Duodenal mucosa (tissue), 2 donors: ENCODE measurements around the gene NRP2.

Experiments
- H3K27ac ChIP-seq: one replicate; pipeline ENCODE4 v1.7.0; 2013; ENCODE audit warnings: low read depth, low read length
- H3K27me3 ChIP-seq, 2 donors: one replicate each; pipeline ENCODE4 v1.7.0; 2013; ENCODE audit warnings: low read length in 2 of 2, control low read depth in 1 of 2; ENCODE audit not compliant: insufficient read depth in 2 of 2, control insufficient read depth in 1 of 2
- H3K36me3 ChIP-seq, 2 donors: one replicate each; pipeline ENCODE4 v1.7.0; 2013; ENCODE audit warnings: low read length in 2 of 2, control low read depth in 1 of 2; ENCODE audit not compliant: insufficient read depth in 2 of 2, control insufficient read depth in 1 of 2
- H3K4me1 ChIP-seq, 2 donors: one replicate each; pipeline ENCODE4 v1.7.0; 2013; ENCODE audit warnings: low read length in 2 of 2, control low read depth in 1 of 2; ENCODE audit not compliant: insufficient read depth in 2 of 2, control insufficient read depth in 1 of 2
- H3K4me3 ChIP-seq, 2 donors: one replicate each; pipeline ENCODE4 v1.7.0; 2013; ENCODE audit warnings: low read length in 2 of 2, low read depth in 1 of 2
- H3K9ac ChIP-seq, 2 donors: one replicate each; pipeline ENCODE4 v1.7.0; 2013; ENCODE audit warnings: low read length in 2 of 2, low read depth in 1 of 2
- H3K9me3 ChIP-seq, 2 donors: one replicate each; pipeline ENCODE4 v1.7.0; 2013; ENCODE audit warnings: low read length in 2 of 2, control low read depth in 1 of 2; ENCODE audit not compliant: control insufficient read depth in 1 of 2

Gene NRP2

DNA sequence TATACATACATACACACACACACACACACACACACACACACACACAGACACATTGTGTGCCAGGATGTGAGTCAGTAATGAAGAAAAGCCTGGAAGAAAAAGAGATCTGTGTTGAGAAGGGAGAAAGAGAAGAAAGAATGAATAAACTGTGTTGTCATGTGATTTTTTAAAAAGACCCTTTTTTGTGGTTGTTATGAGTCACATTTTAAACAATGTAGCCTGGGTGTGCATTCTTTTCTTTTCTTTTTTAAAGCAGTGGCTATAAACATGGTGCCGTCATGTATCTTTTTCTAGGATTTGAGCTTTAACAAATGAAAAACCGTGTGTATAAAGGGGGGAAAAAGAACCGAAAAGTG is 87.2 kb downstream of the NRP2 start:
- Histone ChIP-seq H3K9ac (no peak overlapping the region), H3K36me3 (no peaks in the 10 kb centered on the region), H3K9me3 (no peaks in the 10 kb centered on the region), H3K4me1 (peaks cover 17 to 36% of the 10 kb centered on the region in 2 donors), H3K4me3 (no peak overlapping the region), H3K27ac (no peak overlapping the region), H3K27me3 (no peaks in the 10 kb centered on the region)

- Histone ChIP-seq H3K9me3 (no peaks in the 10 kb centered on the region), H3K4me3 (no peak overlapping the region), H3K27me3 (no peaks in the 10 kb centered on the region), H3K4me1 (peaks cover 17 to 33% of the 10 kb centered on the region in 2 donors), H3K9ac (no peak overlapping the region), H3K36me3 (no peaks in the 10 kb centered on the region), H3K27ac (no peak overlapping the region)
These were observed 87.6 kb downstream of the NRP2 start for GRCh38 chr2:205769879-205770278.

GRCh38 chr2:205770577-205770976 is 88.3 kb downstream of the NRP2 start:
- H3K4me3 ChIP-seq = no peak overlapping the region
- no peaks in the 10 kb centered on the region for H3K9me3 ChIP-seq
- H3K27ac ChIP-seq = no peak overlapping the region
- H3K9ac ChIP-seq = no peak overlapping the region
- H3K27me3 ChIP-seq = no peaks in the 10 kb centered on the region
- H3K4me1 ChIP-seq = peaks cover 17 to 33% of the 10 kb centered on the region in 2 donors
- H3K36me3 ChIP-seq = no peaks in the 10 kb centered on the region

GRCh38 chr2:205771031-205771430 is 88.7 kb downstream of the NRP2 start:
- Histone ChIP-seq H3K4me3 (no peak overlapping the region), H3K4me1 (peaks cover 17 to 33% of the 10 kb centered on the region in 2 donors), H3K36me3 (no peaks in the 10 kb centered on the region), H3K9me3 (no peaks in the 10 kb centered on the region), H3K27me3 (no peaks in the 10 kb centered on the region), H3K9ac (no peak overlapping the region), H3K27ac (no peak overlapping the region)

- no peak overlapping the region for H3K27ac ChIP-seq
- no peak overlapping the region for H3K9ac ChIP-seq
These were observed 89.4 kb downstream of the NRP2 start for GRCh38 chr2:205771666-205772065.

DNA sequence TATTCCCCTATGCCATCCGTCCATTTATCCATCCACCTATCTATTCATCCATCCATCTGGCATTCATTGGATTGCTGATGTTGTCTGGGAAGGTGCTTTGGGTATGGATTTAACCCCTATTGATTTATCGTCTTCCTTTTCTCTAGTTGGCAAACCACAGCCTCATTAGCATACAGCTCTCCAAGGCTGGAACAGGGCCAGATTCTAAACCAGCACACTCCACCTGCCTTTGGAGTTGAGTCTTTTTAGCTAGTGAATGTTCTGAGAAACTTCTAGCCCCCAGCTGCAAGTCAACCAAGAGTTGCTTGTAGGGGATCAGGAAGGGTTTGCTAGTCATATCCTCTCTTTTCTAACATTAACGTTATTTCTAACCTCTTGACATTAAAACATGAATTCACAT is 90.7 kb downstream of the NRP2 start:
- Histone ChIP-seq H3K4me3 (no peak overlapping the region), H3K27me3 (no peaks in the 10 kb centered on the region), H3K4me1 (peaks cover 17 to 33% of the 10 kb centered on the region in 2 donors), H3K27ac (no peak overlapping the region), H3K36me3 (no peaks in the 10 kb centered on the region), H3K9me3 (no peaks in the 10 kb centered on the region), H3K9ac (no peak overlapping the region)

More at GRCh38 chr2:205771666-205772065, 89.4 kb downstream of the NRP2 start:
- no peaks in the 10 kb centered on the region for H3K9me3 ChIP-seq
- no peak overlapping the region for H3K4me3 ChIP-seq
- H3K27me3 ChIP-seq = no peaks in the 10 kb centered on the region
- H3K36me3 ChIP-seq = no peaks in the 10 kb centered on the region
- H3K4me1 ChIP-seq = peaks cover 17 to 33% of the 10 kb centered on the region in 2 donors

DNA sequence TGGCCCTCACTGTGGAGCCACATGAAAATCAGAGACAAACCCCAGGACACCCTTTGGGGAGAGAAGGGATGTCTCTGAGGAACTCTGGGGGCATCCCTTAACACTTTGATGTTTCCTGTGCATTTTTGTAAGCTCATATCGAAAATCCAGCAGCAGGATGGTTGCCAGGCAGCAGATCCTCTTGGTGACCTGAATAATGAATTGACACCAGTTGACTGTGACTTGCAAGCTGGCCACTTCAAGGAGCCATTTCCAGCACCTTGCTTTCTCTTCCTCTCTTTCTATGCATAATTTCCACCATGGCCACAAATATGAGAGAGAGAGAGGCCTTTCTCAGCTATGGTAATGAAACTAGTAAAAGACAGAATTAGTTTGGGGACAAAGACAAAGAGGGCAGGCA is 91.7 kb downstream of the NRP2 start:
- Histone ChIP-seq H3K36me3 (no peaks in the 10 kb centered on the region), H3K9ac (no peak overlapping the region), H3K9me3 (no peaks in the 10 kb centered on the region), H3K4me1 (peaks cover 9 to 25% of the 10 kb centered on the region in 2 donors), H3K4me3 (no peak overlapping the region), H3K27me3 (no peaks in the 10 kb centered on the region), H3K27ac (no peak overlapping the region)

DNA sequence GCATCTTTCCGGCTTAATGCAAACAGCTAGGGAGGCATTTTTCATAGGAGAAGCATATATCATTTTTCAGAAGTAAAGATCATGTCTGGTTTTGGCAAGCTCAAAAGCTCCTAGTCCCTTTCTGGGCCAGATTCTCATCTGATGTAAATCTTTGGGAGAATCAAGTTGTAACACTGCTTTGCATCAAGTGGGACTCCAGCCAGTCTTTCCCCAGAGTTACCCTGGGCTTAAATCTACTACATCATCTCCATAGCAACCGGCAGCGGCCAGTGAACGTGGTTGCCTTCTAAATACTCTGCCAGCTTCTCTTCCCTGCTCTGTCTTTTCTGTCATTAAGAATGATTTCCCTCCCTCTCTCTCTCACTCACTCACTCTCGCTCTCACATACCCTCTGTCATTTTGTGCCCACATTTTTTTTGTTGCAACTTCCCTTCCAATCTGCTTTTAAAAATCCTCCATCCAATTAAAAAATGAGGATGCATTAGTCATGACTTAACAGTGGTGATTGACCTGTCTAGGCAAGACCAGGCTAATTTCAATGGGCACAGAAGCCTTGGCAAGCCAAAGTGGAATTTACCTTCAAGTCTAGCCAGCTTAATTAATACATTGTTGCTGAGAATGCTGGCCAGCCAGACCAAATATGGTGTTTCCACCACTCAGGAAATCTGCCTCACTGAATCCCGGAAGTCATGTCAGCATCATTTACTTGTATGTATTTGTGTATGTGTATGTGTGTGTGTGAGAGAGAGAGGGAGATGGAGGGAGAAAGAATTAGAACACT is 93.0 kb downstream of the NRP2 start:
- Histone ChIP-seq H3K27ac (no peak overlapping the region), H3K9ac (no peak overlapping the region), H3K4me3 (no peak overlapping the region), H3K9me3 (no peaks in the 10 kb centered on the region), H3K27me3 (no peaks in the 10 kb centered on the region), H3K36me3 (no peaks in the 10 kb centered on the region), H3K4me1 (peaks cover under 1 to 13% of the 10 kb centered on the region in 2 donors)

DNA sequence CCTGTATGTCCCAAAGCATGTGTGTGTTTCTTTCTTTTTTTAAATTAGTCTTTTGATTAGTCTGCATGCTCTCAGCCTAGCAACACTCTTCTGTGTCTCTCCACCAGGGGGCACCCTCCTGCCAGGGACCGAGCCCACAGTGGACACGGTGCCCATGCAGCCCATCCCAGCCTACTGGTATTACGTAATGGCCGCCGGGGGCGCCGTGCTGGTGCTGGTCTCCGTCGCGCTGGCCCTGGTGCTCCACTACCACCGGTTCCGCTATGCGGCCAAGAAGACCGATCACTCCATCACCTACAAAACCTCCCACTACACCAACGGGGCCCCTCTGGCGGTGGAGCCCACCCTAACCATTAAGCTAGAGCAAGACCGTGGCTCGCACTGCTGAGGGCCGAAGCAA is 93.8 kb downstream of the NRP2 start:
- Histone ChIP-seq H3K9ac (no peak overlapping the region), H3K9me3 (no peaks in the 10 kb centered on the region), H3K36me3 (no peaks in the 10 kb centered on the region), H3K27me3 (no peaks in the 10 kb centered on the region), H3K4me3 (no peak overlapping the region), H3K27ac (no peak overlapping the region), H3K4me1 (peaks cover 0 to 10% of the 10 kb centered on the region in 2 donors)

GRCh38 chr2:205776720-205777119 is 94.4 kb downstream of the NRP2 start:
- Histone ChIP-seq H3K36me3 (no peaks in the 10 kb centered on the region), H3K27ac (no peak overlapping the region)

More at GRCh38 chr2:205776720-205777119, 94.4 kb downstream of the NRP2 start:
- H3K4me1 ChIP-seq = peaks cover 0 to 4% of the 10 kb centered on the region in 2 donors
- H3K9me3 ChIP-seq = no peaks in the 10 kb centered on the region
- H3K9ac ChIP-seq = no peak overlapping the region
- H3K27me3 ChIP-seq = no peaks in the 10 kb centered on the region
- H3K4me3 ChIP-seq = no peak overlapping the region
